IMR-90 (cell line): Measurements from ENCODE around the gene DCDC2. TPM values are rescaled to one million over a fixed set of nuclear protein-coding genes. Genes with fewer than 3 reads are reported as not detected.

Experiments used
- ATAC-seq: fragments of 200-7000 bp; cut with Tn5 transposase; 2 replicates; pipeline ENCODE4 v1.9.1; 2020; ENCODE audit warnings: low read depth, mild to moderate bottlenecking, moderate library complexity
- BruUV-seq: library from RNA; stranded (reverse); fragments of 400-500 nt; replicated peaks from 2 replicates; lab custom pipeline; 2021; lab: Mats Ljungman, UMichigan
- CTCF ChIA-PET: fragments of 300-600 bp; formaldehyde crosslinking; extraction: SDS; loops from one replicate; lab custom pipeline; 2021; ENCODE audit warnings: antibody characterized with exemption; lab: Yijun Ruan, JAX
- POLR2A ChIA-PET: fragments of 300-600 bp; sonication (Branson Sonifier 250); formaldehyde crosslinking; loops from one replicate; lab custom pipeline; 2022; ENCODE audit warnings: antibody characterized with exemption; ENCODE audit not compliant: unreplicated experiment; lab: Charles Lee
- DNase-seq: peaks from one replicate; pipeline ENCODE4 v3.0.0; 2013
- H2AFZ ChIP-seq: replicated peaks from 2 replicates; pipeline ENCODE3; 2013; ENCODE audit warnings: low read length, mild to moderate bottlenecking; ENCODE audit not compliant: poor library complexity
- H2AK5ac ChIP-seq: 2 replicates; pipeline ENCODE4 v1.6.1; 2013; ENCODE audit warnings: low read depth, low read length, inconsistent platforms
- H2AK9ac ChIP-seq: replicated peaks from 2 replicates; pipeline ENCODE3; 2013; ENCODE audit warnings: mild to moderate bottlenecking, low read depth, low read length, moderate library complexity; ENCODE audit not compliant: poor library complexity
- H2BK120ac ChIP-seq: 2 replicates; pipeline ENCODE4 v1.6.1; 2013; ENCODE audit warnings: low read depth, low read length, inconsistent platforms
- H2BK15ac ChIP-seq: 3 replicates; pipeline ENCODE4 v1.6.1; 2013; ENCODE audit warnings: low read depth, low read length, inconsistent platforms
- H2BK20ac ChIP-seq: 2 replicates; pipeline ENCODE4 v1.6.1; 2013; ENCODE audit warnings: low read depth, mild to moderate bottlenecking, inconsistent platforms, low read length, moderate library complexity
- H2BK5ac ChIP-seq: 2 replicates; pipeline ENCODE4 v1.6.1; 2013; ENCODE audit warnings: mild to moderate bottlenecking, low read depth, low read length, inconsistent platforms; ENCODE audit not compliant: poor library complexity, severe bottlenecking
- H3K14ac ChIP-seq: replicated peaks from 2 replicates; pipeline ENCODE4 v1.6.1; 2013; ENCODE audit warnings: low read depth, low read length, inconsistent platforms
- H3K18ac ChIP-seq: 2 replicates; pipeline ENCODE4 v1.6.1; 2013; ENCODE audit warnings: low read depth, low read length, control low read depth
- H3K23ac ChIP-seq: 2 replicates; pipeline ENCODE4 v1.6.1; 2013; ENCODE audit warnings: low read depth, low read length, inconsistent platforms
- H3K27ac ChIP-seq: 2 replicates; pipeline ENCODE4 v1.5.1; 2013; ENCODE audit warnings: mild to moderate bottlenecking, control low read depth, low read length; ENCODE audit not compliant: insufficient read depth
- H3K27me3 ChIP-seq: 2 replicates; pipeline ENCODE4 v1.6.1; 2013; ENCODE audit warnings: low read length; ENCODE audit not compliant: control insufficient read depth, insufficient read depth
- H3K36me3 ChIP-seq: 2 replicates; pipeline ENCODE4 v1.6.1; 2013; ENCODE audit warnings: low read length, mixed read lengths; ENCODE audit not compliant: control insufficient read depth, insufficient read depth
- H3K4ac ChIP-seq: 2 replicates; pipeline ENCODE4 v1.6.1; 2013; ENCODE audit warnings: low read depth, low read length, inconsistent platforms
- H3K4me1 ChIP-seq: 2 replicates; pipeline ENCODE4 v1.6.1; 2013; ENCODE audit warnings: low read length, mixed read lengths; ENCODE audit not compliant: control insufficient read depth, insufficient read depth
- H3K4me2 ChIP-seq: 2 replicates; pipeline ENCODE4 v1.6.1; 2013; ENCODE audit warnings: low read depth, mild to moderate bottlenecking, control low read depth, low read length, moderate library complexity
- H3K4me3 ChIP-seq: 2 replicates; pipeline ENCODE4 v1.5.1; 2013; ENCODE audit warnings: low read depth, mild to moderate bottlenecking, control low read depth, low read length, moderate library complexity; ENCODE audit not compliant: insufficient read depth
- H3K56ac ChIP-seq: 2 replicates; pipeline ENCODE4 v1.6.1; 2013; ENCODE audit warnings: low read length, inconsistent platforms; ENCODE audit not compliant: insufficient read depth; ENCODE audit errors: extremely low read depth
- H3K79me1 ChIP-seq, 2 experiments: 2 replicates each; pipeline ENCODE4 v1.6.1; 2013; ENCODE audit warnings: low read length in 2 of 2, inconsistent platforms in 1 of 2, low read depth in 1 of 2
- H3K9ac ChIP-seq: 2 replicates; pipeline ENCODE4 v1.6.1; 2013; ENCODE audit warnings: low read depth, low read length, control low read depth
- H3K9me1 ChIP-seq: 2 replicates; pipeline ENCODE4 v1.6.1; 2013; ENCODE audit warnings: low read length, inconsistent platforms; ENCODE audit not compliant: insufficient read depth
- H3K9me3 ChIP-seq: 2 replicates; pipeline ENCODE4 v1.6.1; 2013; ENCODE audit warnings: low read length; ENCODE audit not compliant: control insufficient read depth, insufficient read depth
- H4K20me1 ChIP-seq: 2 replicates; pipeline ENCODE4 v1.6.1; 2013; ENCODE audit warnings: low read length, inconsistent platforms; ENCODE audit not compliant: insufficient read depth
- H4K5ac ChIP-seq: 2 replicates; pipeline ENCODE4 v1.6.1; 2013; ENCODE audit warnings: mild to moderate bottlenecking, low read depth, low read length, control low read depth
- H4K8ac ChIP-seq, 2 experiments: 2 replicates each; pipeline ENCODE4 v1.6.1; 2013; ENCODE audit warnings: low read depth in 2 of 2, low read length in 2 of 2, control low read depth in 1 of 2, inconsistent platforms in 1 of 2
- H4K91ac ChIP-seq: 2 replicates; pipeline ENCODE4 v1.6.1; 2013; ENCODE audit warnings: low read depth, low read length, inconsistent platforms; ENCODE audit not compliant: insufficient read depth
- BHLHE40 ChIP-seq: fragments of 150-350 bp; IDR thresholded peaks from 2 replicates; pipeline ENCODE4 v1.6.1; 2016; ENCODE audit warnings: mild to moderate bottlenecking, low read depth, low read length
- MAZ ChIP-seq: IDR thresholded peaks from 2 replicates; pipeline ENCODE4 v1.6.1; 2012; ENCODE audit warnings: low read depth, mild to moderate bottlenecking, low read length, improper control_type of control experiment, moderate library complexity, borderline replicate concordance
- RAD21 ChIP-seq: IDR thresholded peaks from 2 replicates; pipeline ENCODE4 v1.6.1; 2012; ENCODE audit warnings: low read length, improper control_type of control experiment
- RCOR1 ChIP-seq: IDR thresholded peaks from 2 replicates; pipeline ENCODE4 v1.6.1; 2012; ENCODE audit warnings: mild to moderate bottlenecking, low read length, improper control_type of control experiment; ENCODE audit not compliant: insufficient replicate concordance
- SMC3 ChIP-seq: fragments of 150-350 bp; IDR thresholded peaks from 2 replicates; pipeline ENCODE4 v1.6.1; 2016; ENCODE audit warnings: low read depth, mild to moderate bottlenecking, antibody characterized with exemption, low read length, moderate library complexity
- WGBS, 2 experiments: methylation state at CpG; one replicate each; pipeline versions ENCODE4 v1.1.5 to v1.1.7; 2013; ENCODE audit warnings: missing lambda C conversion rate in 2 of 2; ENCODE audit not compliant: insufficient read length in 1 of 2; ENCODE audit errors: extremely low coverage in 2 of 2; 5-methylcytosine and 5-hydroxymethylcytosine counted together
- dilution Hi-C: fragments of 300-500 bp; cut with HindIII; formaldehyde crosslinking; loops from one replicate; pipeline ENCODE4 v1.14.3; 2018; ENCODE audit warnings: low sequenced_read_pairs; ENCODE audit not compliant: unreplicated experiment
- in situ Hi-C: fragments of 300-500 bp; cut with MboI; formaldehyde crosslinking; loops from 3 replicates; pipeline ENCODE4 v1.14.3; 2019; ENCODE audit warnings: low sequenced_read_pairs, inconsistent platforms, mixed read lengths
- intact Hi-C: fragments of 100-400 bp; cut with micrococcal nuclease; formaldehyde crosslinking; loops from 2 replicates; pipeline ENCODE4 v1.10.0; 2022
- polyA plus RNA-seq, 3 experiments: library from polyadenylated mRNA; depleted of rRNA; stranded (reverse); fragments of >200 nt; gene quantifications; 2 replicates each; pipeline ENCODE4 v1.2.3, GENCODE V29; 2012; ENCODE audit warnings: low replicate concordance in 1 of 3
- total RNA-seq: library from RNA; depleted of rRNA; stranded (reverse); fragments of >200 nt; gene quantifications from 2 replicates; pipeline ENCODE4 v1.2.3, GENCODE V29; 2012
- TF ChIP-seq, protein P1 (sequence below): conservative IDR thresholded peaks from 2 replicates; pipeline ENCODE4 v1.5.1; 2012; ENCODE audit warnings: mild to moderate bottlenecking, low read depth, low read length, improper control_type of control experiment

DCDC2 gene
- total and polyA plus RNA-seq, 2 of the 4 experiments (the other 2 are of a cell fraction) = not detected

DNA sequence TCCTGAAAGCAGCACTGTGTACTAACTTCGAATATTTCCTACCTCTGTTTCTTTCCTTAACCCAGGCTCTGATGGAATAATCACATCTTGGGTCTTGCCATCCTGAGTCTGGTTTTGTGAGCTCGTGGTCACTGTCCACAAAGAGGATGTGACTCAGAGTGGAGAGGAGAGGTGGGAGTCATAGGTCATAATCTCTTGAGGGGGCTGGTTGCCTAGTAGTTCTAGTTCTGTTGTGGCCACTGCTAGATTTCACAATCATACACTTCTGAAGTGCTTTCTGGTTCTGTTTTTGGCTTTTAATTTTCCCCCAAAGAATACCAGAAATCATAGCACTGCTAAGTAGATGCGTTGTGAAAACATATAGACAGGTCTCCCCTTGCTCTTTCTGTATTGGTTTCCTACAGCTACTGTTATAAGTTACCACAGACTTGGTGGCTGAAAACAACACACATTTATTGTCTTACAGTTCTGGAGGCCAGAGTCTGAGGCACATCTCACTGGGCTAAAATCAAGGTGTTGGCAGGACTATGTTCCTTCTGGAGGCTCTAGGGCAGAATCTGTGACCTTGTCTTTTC, 129.1 kb downstream of the DCDC2 start:
- BruUV-seq = no TSS peak

More for the DNA sequence above, 129.1 kb downstream of the DCDC2 start:
- Histone ChIP-seq H3K36me3 (no peaks in the 10 kb centered on the region), H3K18ac (no peak overlapping the region), H4K8ac (no peak overlapping the region), H3K23ac (no peak overlapping the region), H2AFZ (no peak overlapping the region), H3K9ac (no peak overlapping the region), H3K4ac (no peak overlapping the region), H2AK9ac (no peak overlapping the region), H3K4me2 (no peak overlapping the region), H2BK20ac (no peak overlapping the region), H3K27ac (no peak overlapping the region), H2BK5ac (no peak overlapping the region), H3K9me1 (no peaks in the 10 kb centered on the region), H2AK5ac (no peak overlapping the region), H2BK120ac (no peak overlapping the region), H3K9me3 (peaks cover 3% of the 10 kb centered on the region), H4K5ac (no peak overlapping the region), H2BK15ac (no peak overlapping the region), H3K14ac (no peak overlapping the region), H3K4me3 (no peak overlapping the region), H4K91ac (no peak overlapping the region), H3K4me1 (no peaks in the 10 kb centered on the region), H3K27me3 (no peaks in the 10 kb centered on the region), H4K20me1 (no peaks in the 10 kb centered on the region), H3K79me1 (no peaks in the 10 kb centered on the region), H3K56ac (no peak overlapping the region)
- intact Hi-C loops = no loop called here
- ChIA-PET POLR2A (no interaction called here), CTCF (no interaction called here)
- TF ChIP-seq RCOR1 (no peak), BHLHE40 (no peak), MAZ (no peak), RAD21 (no peak), SMC3 (no peak)
- TF ChIP-seq, protein P1, sequence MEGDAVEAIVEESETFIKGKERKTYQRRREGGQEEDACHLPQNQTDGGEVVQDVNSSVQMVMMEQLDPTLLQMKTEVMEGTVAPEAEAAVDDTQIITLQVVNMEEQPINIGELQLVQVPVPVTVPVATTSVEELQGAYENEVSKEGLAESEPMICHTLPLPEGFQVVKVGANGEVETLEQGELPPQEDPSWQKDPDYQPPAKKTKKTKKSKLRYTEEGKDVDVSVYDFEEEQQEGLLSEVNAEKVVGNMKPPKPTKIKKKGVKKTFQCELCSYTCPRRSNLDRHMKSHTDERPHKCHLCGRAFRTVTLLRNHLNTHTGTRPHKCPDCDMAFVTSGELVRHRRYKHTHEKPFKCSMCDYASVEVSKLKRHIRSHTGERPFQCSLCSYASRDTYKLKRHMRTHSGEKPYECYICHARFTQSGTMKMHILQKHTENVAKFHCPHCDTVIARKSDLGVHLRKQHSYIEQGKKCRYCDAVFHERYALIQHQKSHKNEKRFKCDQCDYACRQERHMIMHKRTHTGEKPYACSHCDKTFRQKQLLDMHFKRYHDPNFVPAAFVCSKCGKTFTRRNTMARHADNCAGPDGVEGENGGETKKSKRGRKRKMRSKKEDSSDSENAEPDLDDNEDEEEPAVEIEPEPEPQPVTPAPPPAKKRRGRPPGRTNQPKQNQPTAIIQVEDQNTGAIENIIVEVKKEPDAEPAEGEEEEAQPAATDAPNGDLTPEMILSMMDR = no peak
- dilution Hi-C loops = no loop called here
- in situ Hi-C loops = no loop called here
- DNase-seq (peak; percentile 6), ATAC-seq (no peak)
- no CpG with 5 or more reads among the region's 3 CpGs for whole genome bisulfite sequencing, 2 experiments
